Measurements from ENCODE around the gene USP10. TPM values are rescaled to one million over a fixed set of nuclear protein-coding genes. Genes with fewer than 3 reads are reported as not detected.
"Not testable (repeated sequence)": the region's sequence is repeated elsewhere in the genome, so short reads cannot be mapped to it uniquely, and the experiment has no call there.

The USP10 gene
- total RNA-seq, 1 donor from 2014 or later = 53.8 TPM

DNA sequence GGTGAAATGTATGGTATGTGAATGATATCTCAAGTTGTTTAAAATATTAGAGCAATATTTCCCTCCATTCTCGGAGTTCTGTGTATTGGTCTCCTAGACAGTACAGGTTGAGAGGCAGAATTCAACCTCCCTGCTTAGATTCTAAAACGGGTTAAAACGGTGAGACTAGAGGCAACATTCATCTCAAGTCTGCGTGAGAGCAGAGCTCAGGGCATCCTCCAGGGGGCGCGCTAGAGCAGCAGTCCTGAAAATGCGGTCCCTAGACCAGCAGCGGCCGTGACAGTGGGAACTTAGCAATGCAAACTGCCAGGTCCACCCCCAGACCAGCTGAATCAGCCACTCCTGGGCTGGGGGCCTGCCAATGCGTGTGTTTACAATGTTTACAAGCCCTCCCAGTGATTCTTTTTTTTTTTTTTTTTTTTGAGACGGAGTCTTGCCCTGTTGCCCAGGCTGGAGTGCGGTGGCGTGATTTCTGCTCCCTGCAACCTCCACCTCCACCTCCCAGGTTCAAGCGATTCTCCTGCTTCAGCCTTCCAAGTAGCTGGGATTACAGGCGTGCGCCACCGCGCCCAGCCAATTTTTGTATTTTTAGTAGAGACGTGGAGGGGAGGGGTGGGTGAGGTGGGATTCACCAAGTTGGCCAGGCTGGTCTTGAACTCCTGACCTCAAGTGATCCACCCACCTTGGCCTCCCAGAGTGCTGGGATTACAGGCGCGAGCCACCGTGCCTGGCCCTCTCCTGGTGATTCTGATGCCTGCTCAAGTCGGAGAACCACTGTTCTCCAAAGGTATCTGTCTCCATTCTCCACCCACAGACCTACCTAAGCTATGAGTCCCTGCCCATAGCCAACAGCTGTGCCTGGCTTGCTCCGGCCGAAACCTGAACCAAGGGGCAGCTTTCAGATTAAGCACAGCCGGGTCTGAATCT is 27.3 kb upstream of the USP10 start:
- DNase-seq (ENCODE audit: low spot score) = peak; percentile 90
- intact Hi-C loops (cut with DNase I) = loop anchor here (1.0 kb wide), 1 partner anchor 54 kb away; no protein-coding TSS in a partner anchor

DNA sequence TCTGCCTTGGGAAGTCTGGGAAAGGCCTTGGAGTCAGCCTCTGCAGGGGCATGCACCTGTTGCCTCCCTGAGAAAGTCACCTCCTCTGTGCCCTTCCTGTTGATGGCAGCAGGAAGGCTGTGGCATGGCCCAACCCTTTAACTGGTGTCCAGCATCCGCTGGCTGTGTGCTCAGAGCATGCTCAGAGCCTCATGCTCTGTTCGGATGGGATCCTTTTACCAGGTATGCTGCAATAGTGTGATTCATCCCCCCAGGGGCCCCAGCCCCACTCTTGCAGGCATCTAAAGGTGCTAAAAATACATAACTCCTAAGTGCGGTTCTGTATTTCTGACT is 26.6 kb upstream of the USP10 start:
- intact Hi-C loops (cut with DNase I) = no loop called here

GRCh38 chr16:84673561-84673960 is 26.2 kb upstream of the USP10 start:
- intact Hi-C loops (cut with DNase I) = no loop called here
- DNase-seq (ENCODE audit: low spot score) = no peak

More for the DNA sequence above, 26.6 kb upstream of the USP10 start:
- no peak for DNase-seq (ENCODE audit: low spot score)

DNA sequence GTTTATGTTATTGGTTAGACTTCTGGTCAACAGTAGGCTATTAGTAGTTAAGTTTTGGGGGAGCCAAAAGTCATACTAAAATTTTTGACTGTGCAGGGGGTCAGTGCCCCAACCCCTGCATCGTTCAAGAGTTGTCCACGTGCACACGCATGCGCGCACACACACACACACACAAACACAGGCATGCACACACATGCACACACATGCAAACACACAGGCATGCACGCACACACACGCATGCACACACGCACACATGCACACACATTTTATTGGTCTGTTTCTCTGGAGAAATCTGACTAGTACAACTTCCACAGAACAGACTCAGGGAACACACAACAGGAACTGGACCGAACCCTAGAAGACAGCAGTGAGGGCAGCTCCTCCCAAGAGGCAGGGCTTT is 24.4 kb upstream of the USP10 start:
- intact Hi-C loops (cut with DNase I) = no loop called here
- no peak for DNase-seq (ENCODE audit: low spot score)

- intact Hi-C loops (cut with DNase I) = no loop called here
- no peak for DNase-seq (ENCODE audit: low spot score)
These were observed 23.9 kb upstream of the USP10 start for GRCh38 chr16:84675884-84676283.

GRCh38 chr16:84677017-84677803 is 22.6 kb upstream of the USP10 start:
- intact Hi-C loops (cut with DNase I) = no loop called here

GRCh38 chr16:84677849-84678248 is 22.0 kb upstream of the USP10 start:
- intact Hi-C loops (cut with DNase I) = no loop called here
- no peak for DNase-seq (ENCODE audit: low spot score)

More at GRCh38 chr16:84677017-84677803, 22.6 kb upstream of the USP10 start:
- DNase-seq (ENCODE audit: low spot score) = no peak

GRCh38 chr16:84678541-84678940 is 21.3 kb upstream of the USP10 start:
- intact Hi-C loops (cut with DNase I) = no loop called here
- DNase-seq (ENCODE audit: low spot score) = no peak

DNA sequence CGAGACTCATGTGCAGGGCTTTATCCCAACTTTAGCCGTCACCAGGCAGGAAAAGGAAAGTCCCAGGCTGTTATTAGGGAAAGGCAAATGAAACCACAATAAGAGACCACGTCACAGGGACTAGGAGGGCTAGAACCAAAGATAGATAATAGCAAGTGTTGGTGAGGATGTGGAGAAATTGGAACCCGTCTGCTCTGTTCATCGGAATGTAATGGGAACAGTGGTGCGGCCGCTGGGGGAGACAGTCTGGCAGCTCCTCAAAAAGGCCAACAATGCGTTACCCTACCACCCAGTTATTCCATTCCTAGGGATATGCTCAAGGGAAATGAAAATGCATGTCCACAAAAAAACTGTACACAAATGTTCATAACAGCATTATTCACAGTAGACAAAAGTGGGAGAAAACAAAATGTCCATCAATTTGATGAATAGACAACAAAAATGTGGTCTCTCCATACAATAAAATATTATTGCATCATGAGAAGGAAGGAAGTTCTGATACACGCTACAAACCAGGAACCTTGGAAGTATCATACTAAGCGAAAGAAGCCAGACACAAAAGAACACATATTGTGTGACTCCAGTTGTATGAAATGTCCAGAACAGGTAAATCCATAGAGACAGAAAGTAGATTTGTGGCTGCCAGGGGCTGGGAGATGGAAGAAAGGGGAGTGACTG is 19.5 kb upstream of the USP10 start:
- intact Hi-C loops (cut with DNase I) = no loop called here
- DNase-seq (ENCODE audit: low spot score) = no peak

GRCh38 chr16:84680843-84681629 is 18.8 kb upstream of the USP10 start:
- DNase-seq (ENCODE audit: low spot score) = no peak
- intact Hi-C loops (cut with DNase I) = no loop called here

- DNase-seq (ENCODE audit: low spot score) = no peak
- intact Hi-C loops (cut with DNase I) = no loop called here
These were observed 15.9 kb upstream of the USP10 start for GRCh38 chr16:84683691-84684591.

- intact Hi-C loops (cut with DNase I) = no loop called here
- DNase-seq (ENCODE audit: low spot score) = no peak
These were observed 15.2 kb upstream of the USP10 start for GRCh38 chr16:84684592-84684965.

DNA sequence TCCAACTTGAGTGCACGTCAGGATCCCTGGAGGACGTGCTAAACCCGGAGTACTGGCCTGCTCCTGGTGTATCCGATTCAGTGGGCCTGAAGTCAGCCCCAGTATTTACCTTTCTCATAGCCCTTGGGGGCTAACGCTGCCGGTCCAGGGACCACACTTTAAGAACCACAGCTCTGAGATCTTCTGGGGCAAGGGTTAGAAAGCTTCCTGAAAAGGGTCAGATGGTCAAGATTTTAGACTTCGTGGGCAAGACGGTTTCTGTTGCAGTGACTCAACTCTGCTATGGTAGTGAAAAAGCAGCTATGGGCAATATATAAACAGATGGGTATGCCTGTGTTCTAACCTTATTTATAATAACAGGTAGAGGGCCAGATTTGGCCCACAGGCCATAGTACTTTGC is 14.6 kb upstream of the USP10 start:
- no peak for DNase-seq (ENCODE audit: low spot score)

DNA sequence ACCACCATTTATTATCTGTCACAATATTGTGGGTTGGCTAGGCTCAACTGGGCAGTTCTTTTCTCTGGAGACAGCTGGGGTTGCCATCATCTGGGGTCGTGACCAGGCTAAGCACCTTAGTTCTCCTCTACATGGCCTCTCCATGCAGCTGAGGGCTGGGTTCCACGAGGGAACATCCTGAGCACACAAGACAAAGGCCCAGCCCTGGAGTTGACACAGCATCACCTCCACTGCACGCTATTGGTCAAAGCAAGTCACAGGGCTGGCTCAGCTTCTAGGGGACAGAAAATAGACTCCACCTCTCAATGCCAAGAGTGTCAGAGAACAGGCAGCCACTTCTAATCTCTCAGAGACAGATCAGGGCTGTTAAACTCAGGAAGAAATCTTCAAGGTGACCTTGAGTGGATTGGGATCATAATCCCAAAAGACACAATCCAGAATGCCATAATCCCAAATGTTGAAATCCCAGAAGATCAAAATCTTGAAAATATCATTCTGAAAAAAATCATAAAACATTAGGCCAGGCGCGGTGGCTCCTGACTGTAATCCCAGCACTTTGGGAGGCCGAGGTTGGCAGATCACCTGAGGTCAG is 13.0 kb upstream of the USP10 start:
- intact Hi-C loops (cut with DNase I) = no loop called here
- no peak for DNase-seq (ENCODE audit: low spot score)

More for the DNA sequence above, 14.6 kb upstream of the USP10 start:
- intact Hi-C loops (cut with DNase I) = no loop called here

GRCh38 chr16:84687715-84688114 is 12.1 kb upstream of the USP10 start:
- DNase-seq (ENCODE audit: low spot score) = no peak
- intact Hi-C loops (cut with DNase I) = no loop called here

GRCh38 chr16:84688163-84688562 is 11.6 kb upstream of the USP10 start:
- intact Hi-C loops (cut with DNase I); DNase-seq (ENCODE audit: low spot score): not testable (repeated sequence)

DNA sequence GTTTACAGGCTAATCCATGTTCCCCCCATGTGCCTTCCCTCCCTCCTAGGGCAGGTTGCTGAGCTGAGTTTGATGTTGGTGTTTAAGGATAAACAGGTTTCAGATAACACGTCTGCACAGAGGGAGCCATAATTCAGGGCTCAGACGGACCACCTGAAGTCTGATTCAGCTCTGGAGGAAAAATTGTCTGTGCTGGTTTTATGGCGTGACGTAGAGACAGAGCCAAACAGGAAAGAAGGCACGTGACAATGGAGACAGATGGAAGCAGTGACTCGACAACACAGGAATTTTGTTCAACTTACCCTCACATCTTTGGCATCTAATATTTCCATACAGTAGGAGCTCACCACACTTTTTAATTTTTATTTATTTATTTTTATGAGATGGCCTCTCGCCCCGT is 10.7 kb upstream of the USP10 start:
- intact Hi-C loops (cut with DNase I) = no loop called here

More for the DNA sequence above, 10.7 kb upstream of the USP10 start:
- no peak for DNase-seq (ENCODE audit: low spot score)

Measured in cardiac septum (tissue), 1 donor.